T-helper 17 cell (primary cell): ENCODE data around the gene CHRDL1. TPM values are rescaled to one million over a fixed set of nuclear protein-coding genes. Genes with fewer than 3 reads are reported as not detected.

Experiments
- ATAC-seq: fragments of 150-1000 bp; cut with Tn5 transposase; 2 replicates; pipeline ENCODE4 v1.10.0; 2021; ENCODE audit warnings: mild to moderate bottlenecking, moderate library complexity
- DNase-seq, 3 donors: peaks; one replicate each; pipeline versions ENCODE4 v3.0.0 to v3.0.0-alpha.2; 2020 to 2021
- H3K9me3 ChIP-seq: one replicate; pipeline ENCODE4 v1.7.0; 2013; ENCODE audit warnings: low read length, mild to moderate bottlenecking; ENCODE audit not compliant: control insufficient read depth, poor library complexity, severe bottlenecking
- H3K27ac Mint-ChIP-seq: one replicate; pipeline ENCODE4 v1.8.0; 2022; ENCODE audit warnings: mild to moderate bottlenecking, moderate library complexity, mixed read lengths
- H3K27me3 Mint-ChIP-seq: one replicate; pipeline ENCODE4 v1.8.0; 2022; ENCODE audit warnings: mixed read lengths
- H3K36me3 Mint-ChIP-seq: one replicate; pipeline ENCODE4 v1.8.0; 2022; ENCODE audit warnings: low read depth, mixed read lengths
- H3K4me1 Mint-ChIP-seq: one replicate; pipeline ENCODE4 v1.8.0; 2022; ENCODE audit warnings: mild to moderate bottlenecking, mixed read lengths
- H3K4me3 Mint-ChIP-seq: one replicate; pipeline ENCODE4 v1.8.0; 2022; ENCODE audit warnings: mild to moderate bottlenecking, moderate library complexity, mixed read lengths
- total RNA-seq, 4 donors: library from RNA in 2 of 4; stranded (reverse) in 2 of 4; gene quantifications; one replicate each; pipeline ENCODE4 v1.2.3 and lab custom pipeline; 2022 to 2026

Gene CHRDL1
- total RNA-seq, 2 donors from 2014 or later, result not detected

DNA sequence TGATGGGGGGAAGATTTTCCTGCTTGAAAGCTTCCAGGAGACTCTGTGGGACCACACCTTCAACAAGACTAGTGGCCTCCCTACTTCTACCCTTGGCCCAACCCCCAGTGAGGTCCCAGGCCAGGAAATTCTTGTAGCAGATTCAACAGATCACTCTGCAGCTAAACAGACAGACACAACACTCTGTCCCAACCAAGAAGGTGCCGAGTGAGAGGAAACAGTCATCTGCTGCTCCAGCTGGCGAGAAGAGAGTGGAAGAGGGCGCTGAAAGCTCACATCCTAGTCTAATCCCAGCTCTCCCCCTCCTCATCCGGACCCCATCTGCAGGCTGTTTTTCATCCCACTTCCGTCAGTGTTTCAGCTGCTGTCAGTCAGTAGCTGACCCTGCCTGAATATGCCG, 63.4 kb downstream of the CHRDL1 start:
- Mint-ChIP-seq H3K27ac (no peak overlapping the region), H3K36me3 (no peaks in the 10 kb centered on the region), H3K27me3 (no peaks in the 10 kb centered on the region), H3K4me1 (no peaks in the 10 kb centered on the region), H3K4me3 (no peak overlapping the region)
- ATAC-seq, result no peak
- DNase-seq, result no peak
- H3K9me3 ChIP-seq, result no peaks in the 10 kb centered on the region

DNA sequence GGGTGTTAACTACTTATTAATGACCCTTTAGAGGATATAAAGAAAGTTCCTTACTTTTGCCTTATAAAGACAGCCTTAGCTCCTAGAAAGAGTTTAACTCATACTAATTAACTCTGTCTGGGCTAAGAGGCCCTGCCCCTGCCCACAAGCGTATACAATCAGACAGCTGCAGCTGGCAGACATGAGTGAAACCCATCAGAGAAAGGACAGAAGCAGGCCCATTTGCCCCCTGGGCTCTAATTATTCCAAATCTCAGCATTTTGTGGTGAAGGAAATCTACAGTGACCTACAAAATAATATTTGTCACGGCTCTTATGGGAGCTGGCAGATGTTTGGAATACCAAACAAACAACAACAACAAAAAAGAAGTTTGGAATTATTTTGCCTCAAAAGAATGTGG, 71.8 kb downstream of the CHRDL1 start:
- Mint-ChIP-seq H3K27me3 (no peaks in the 10 kb centered on the region), H3K27ac (no peak overlapping the region), H3K4me3 (no peak overlapping the region), H3K4me1 (no peaks in the 10 kb centered on the region), H3K36me3 (no peaks in the 10 kb centered on the region)
- ATAC-seq (no peak), DNase-seq (no peak)
- H3K9me3 ChIP-seq, result no peaks in the 10 kb centered on the region

DNA sequence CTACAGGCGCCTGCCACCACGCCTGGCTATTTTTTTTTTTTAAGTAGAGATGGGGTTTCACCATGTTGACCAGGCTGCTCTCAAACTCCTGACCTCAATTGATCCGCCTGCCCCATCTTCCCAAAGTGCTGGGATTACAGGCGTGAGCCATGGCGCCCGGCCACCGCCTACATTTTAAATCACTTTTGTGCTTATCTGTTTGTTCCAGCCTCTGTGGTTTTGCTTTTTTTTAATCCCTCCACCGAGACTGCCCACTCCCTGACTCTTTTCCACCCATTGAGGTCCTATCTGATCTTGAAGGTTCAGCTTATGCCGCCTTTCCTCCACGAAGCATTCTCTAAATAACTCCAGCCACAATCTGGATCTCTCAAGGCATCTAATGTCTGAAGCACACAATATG, 73.5 kb downstream of the CHRDL1 start:
- ATAC-seq, result no peak
- H3K27me3 Mint-ChIP-seq, result no peaks in the 10 kb centered on the region
- no peak for DNase-seq

DNA sequence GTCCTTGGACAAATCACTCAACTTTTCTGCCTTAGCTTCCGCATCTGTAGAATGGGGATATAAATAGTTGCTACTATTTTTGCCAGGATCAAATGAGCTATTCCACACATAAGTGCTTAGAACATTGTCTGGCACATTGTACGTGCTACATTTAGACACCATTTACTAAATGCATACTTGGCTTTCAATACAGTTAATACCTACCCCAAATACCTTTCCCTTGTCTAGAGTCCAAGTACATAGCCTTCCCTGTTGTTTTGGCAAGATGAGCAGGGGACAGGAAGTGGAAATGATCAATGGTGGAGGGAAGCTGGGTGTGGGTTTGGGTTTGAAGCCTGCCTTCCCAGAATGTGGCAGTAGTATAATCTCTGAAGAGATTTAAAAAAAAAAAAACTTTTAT, 82.0 kb downstream of the CHRDL1 start:
- H3K4me1 Mint-ChIP-seq, result no peaks in the 10 kb centered on the region
- ATAC-seq, result no peak
- no peak overlapping the region for H3K27ac Mint-ChIP-seq
- no peak for DNase-seq
- no peaks in the 10 kb centered on the region for H3K27me3 Mint-ChIP-seq
- H3K4me3 Mint-ChIP-seq, result no peak overlapping the region
- H3K9me3 ChIP-seq, result no peaks in the 10 kb centered on the region
- no peaks in the 10 kb centered on the region for H3K36me3 Mint-ChIP-seq

More for the DNA sequence above, 73.5 kb downstream of the CHRDL1 start:
- H3K9me3 ChIP-seq, result no peaks in the 10 kb centered on the region
- H3K4me3 Mint-ChIP-seq, result no peak overlapping the region
- no peaks in the 10 kb centered on the region for H3K4me1 Mint-ChIP-seq
- H3K27ac Mint-ChIP-seq, result no peak overlapping the region
- H3K36me3 Mint-ChIP-seq, result no peaks in the 10 kb centered on the region

DNA sequence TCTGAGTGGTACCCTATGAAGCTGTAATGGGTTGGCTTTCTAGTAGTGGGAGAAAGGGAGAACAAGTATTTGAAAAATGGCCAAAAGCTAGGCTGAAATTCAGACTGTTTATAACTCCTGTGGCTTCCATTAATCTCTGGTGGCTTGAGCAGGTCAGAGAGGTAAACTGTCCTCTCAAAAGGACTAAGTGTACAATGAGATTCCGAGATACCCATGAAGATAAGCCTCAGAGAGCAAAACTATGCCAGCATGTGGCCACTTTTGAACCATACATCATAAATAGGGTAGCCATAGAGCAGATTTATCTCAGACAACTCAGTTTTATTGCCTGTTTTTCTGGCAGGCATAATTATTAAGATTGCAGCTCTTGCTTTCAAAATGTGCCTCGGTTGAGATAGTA, 89.2 kb downstream of the CHRDL1 start:
- no peaks in the 10 kb centered on the region for H3K9me3 ChIP-seq
- H3K36me3 Mint-ChIP-seq, result no peaks in the 10 kb centered on the region
- peaks cover 10% of the 10 kb centered on the region for H3K27me3 Mint-ChIP-seq
- no peaks in the 10 kb centered on the region for H3K4me1 Mint-ChIP-seq
- DNase-seq (no peak), ATAC-seq (no peak)
- H3K4me3 Mint-ChIP-seq, result no peak overlapping the region
- H3K27ac Mint-ChIP-seq, result no peak overlapping the region

DNA sequence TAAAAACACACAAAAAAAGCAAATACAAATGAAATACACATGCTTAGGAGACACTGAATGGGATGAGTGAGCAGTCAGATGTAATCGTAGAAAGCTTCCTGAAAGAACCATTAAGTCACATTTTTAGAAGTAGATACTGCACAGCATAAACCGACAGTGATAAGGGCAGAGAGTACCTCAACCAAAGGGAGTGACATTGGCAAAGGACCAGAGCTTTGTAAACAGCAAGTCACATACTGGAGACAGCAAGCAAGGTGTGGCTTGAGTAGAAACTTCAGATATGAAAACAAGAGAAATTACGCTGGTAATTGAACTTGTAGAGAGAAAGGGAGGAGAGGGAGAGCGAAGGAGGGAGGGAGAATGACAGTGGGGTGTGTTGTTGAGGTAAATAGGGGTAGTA, 92.0 kb downstream of the CHRDL1 start:
- Mint-ChIP-seq H3K4me3 (no peak overlapping the region), H3K4me1 (no peaks in the 10 kb centered on the region), H3K36me3 (no peaks in the 10 kb centered on the region), H3K27me3 (peaks cover 10% of the 10 kb centered on the region), H3K27ac (no peak overlapping the region)
- DNase-seq, result no peak
- H3K9me3 ChIP-seq, result no peaks in the 10 kb centered on the region
- no peak for ATAC-seq

DNA sequence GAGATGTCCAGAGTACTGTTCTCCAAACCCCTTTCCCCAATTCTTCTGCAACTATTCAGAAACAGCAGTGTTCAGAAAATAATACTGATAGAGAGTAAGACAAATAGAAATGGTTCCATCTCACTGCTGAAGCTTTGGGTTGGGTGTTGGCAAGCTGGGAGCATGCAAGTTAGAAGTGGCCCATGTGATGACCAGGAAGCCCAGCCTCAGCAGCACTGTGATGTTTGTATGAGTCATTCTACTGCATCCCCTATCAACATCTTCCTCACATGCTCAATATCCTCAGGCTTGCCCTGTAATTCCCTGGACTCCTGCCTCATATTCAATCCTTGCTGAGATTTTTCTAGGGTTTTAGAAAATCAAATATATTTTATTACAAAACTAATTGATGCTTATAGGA, 96.5 kb downstream of the CHRDL1 start:
- ATAC-seq (no peak), DNase-seq (no peak)
- Mint-ChIP-seq H3K27me3 (peaks cover 10% of the 10 kb centered on the region), H3K27ac (no peak overlapping the region), H3K4me1 (no peaks in the 10 kb centered on the region), H3K36me3 (no peaks in the 10 kb centered on the region), H3K4me3 (no peak overlapping the region)
- H3K9me3 ChIP-seq, result no peaks in the 10 kb centered on the region

DNA sequence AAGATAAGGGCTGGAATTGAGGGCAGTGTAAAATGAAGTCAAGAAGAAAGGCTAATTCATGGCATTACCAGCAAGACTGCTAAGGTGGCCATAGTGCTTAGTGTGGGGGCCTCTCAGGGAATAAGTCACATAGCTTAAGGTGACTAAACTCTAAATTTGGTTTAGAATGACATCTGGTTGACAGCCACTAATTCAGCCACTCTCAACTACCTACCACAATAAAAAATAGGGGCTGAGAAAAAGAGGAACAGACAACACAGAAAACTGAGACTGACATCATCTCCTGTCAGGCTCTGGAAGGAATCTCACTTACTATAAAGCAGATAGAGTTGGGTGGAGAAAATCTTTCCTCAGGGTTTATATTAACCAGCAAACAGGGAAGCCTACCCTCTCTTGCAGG, 96.9 kb downstream of the CHRDL1 start:
- H3K4me1 Mint-ChIP-seq, result no peaks in the 10 kb centered on the region
- H3K27ac Mint-ChIP-seq, result no peak overlapping the region
- no peaks in the 10 kb centered on the region for H3K9me3 ChIP-seq
- no peak for ATAC-seq
- H3K36me3 Mint-ChIP-seq, result no peaks in the 10 kb centered on the region
- no peak overlapping the region for H3K4me3 Mint-ChIP-seq
- DNase-seq, result no peak
- peaks cover 9% of the 10 kb centered on the region for H3K27me3 Mint-ChIP-seq

DNA sequence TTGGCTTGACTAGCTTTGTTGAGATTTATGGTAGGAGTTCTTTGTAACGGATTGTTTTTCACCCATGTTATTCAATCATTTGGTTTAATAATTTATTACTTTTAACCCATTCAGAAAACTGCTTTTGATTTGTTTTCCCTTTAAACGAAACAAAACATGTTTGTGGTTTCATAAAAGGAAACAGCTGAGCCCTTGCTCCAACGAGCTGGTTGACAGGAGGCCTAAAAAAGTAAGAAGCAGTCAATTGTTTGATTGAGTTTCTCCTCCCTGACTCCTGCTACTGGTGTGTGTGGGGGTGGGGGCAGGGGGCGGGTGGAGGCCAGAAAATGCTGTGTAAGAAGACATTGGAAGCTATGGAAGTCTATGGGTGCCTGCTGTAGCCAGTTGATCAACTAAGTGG, 102.8 kb downstream of the CHRDL1 start:
- H3K4me3 Mint-ChIP-seq, result no peak overlapping the region
- DNase-seq (no peak), ATAC-seq (no peak)
- H3K9me3 ChIP-seq, result no peaks in the 10 kb centered on the region
- H3K36me3 Mint-ChIP-seq, result no peaks in the 10 kb centered on the region
- H3K27ac Mint-ChIP-seq, result no peak overlapping the region
- H3K4me1 Mint-ChIP-seq, result no peaks in the 10 kb centered on the region
- H3K27me3 Mint-ChIP-seq, result no peaks in the 10 kb centered on the region

DNA sequence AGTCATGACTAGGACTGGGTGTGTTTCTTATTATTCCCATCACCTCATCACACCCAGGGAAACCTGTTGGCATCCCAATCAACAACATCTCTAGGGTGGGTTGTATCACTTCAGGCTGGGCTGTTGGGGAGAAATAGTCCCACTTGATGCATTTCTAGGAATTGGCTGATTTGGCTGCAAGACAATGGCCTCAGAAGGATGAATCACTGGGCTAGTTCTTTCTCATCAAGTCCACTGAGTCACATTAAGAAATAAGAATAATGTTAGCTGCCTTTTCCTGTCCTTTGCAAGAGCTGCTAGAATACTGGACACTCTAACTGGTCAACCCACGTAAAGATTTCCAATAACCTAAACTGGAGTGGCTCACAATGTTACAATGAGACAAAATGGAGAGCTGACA, 104.2 kb downstream of the CHRDL1 start:
- no peaks in the 10 kb centered on the region for H3K9me3 ChIP-seq
- DNase-seq, result no peak
- H3K27me3 Mint-ChIP-seq, result no peaks in the 10 kb centered on the region
- H3K4me3 Mint-ChIP-seq, result no peak overlapping the region
- no peaks in the 10 kb centered on the region for H3K36me3 Mint-ChIP-seq
- no peak for ATAC-seq
- no peak overlapping the region for H3K27ac Mint-ChIP-seq
- H3K4me1 Mint-ChIP-seq, result no peaks in the 10 kb centered on the region

DNA sequence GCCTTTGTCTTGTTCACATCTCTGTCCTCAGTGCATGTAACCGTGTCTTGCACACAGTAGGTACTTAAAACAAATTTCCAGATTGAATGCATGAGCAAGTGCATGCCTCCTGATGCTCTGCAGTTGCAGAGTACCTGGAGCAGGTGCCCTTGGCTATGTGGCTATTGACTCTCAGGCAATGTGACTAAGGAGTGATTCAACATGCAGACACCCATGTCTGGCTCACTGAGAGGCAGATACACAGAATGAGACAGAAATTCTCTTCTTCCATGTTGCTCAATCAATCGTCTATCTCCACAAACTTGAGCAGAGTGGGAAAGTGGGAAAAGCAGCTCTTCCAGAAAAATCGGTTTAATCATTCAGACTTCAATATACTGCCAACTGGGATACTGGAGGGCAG, 111.0 kb downstream of the CHRDL1 start:
- no peaks in the 10 kb centered on the region for H3K4me1 Mint-ChIP-seq
- ATAC-seq, result no peak
- no peak for DNase-seq
- no peaks in the 10 kb centered on the region for H3K9me3 ChIP-seq
- H3K4me3 Mint-ChIP-seq, result no peak overlapping the region
- no peak overlapping the region for H3K27ac Mint-ChIP-seq
- H3K36me3 Mint-ChIP-seq, result no peaks in the 10 kb centered on the region
- H3K27me3 Mint-ChIP-seq, result no peaks in the 10 kb centered on the region

DNA sequence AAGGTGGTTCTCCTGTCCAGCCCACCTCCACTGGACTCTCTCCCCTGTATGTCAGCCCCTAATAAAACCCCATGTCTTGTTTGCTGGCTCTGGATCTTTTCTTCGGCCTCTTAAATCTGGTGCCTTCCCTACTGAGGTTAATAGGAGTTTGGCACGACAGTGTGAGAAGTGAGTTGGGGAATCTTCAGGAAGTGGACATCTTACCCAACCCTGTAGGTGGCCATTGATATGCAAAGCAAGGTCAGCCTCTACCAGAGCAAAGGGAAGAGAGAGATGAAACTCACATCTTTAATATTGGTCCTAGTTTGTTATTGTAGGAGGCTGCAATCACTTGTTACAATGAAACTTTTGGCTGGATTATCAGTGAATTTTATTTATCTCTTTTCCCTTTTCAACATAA, 111.7 kb downstream of the CHRDL1 start:
- no peaks in the 10 kb centered on the region for H3K9me3 ChIP-seq
- Mint-ChIP-seq H3K4me3 (no peak overlapping the region), H3K27me3 (no peaks in the 10 kb centered on the region), H3K27ac (no peak overlapping the region), H3K4me1 (no peaks in the 10 kb centered on the region), H3K36me3 (no peaks in the 10 kb centered on the region)
- no peak for ATAC-seq
- DNase-seq, result no peak

DNA sequence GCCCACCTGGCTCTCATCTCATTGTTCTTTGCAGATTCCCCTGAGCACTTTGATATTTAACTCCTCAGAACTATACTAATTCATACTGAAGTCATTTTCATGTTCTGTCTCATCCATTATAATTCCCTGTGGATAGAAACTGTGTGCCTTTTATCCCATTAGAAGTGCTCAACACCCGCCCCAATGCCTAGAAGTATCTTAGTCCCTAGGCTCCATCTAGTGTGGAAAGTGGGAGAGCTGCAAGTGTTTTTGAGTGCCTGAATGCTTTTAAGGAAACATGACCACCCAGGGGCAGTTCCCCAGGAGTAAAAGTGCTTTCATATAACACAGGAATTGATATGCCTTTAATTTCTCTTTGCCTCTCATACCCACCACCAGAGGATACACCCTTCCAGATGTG, 117.0 kb downstream of the CHRDL1 start:
- H3K4me3 Mint-ChIP-seq, result no peak overlapping the region

DNA sequence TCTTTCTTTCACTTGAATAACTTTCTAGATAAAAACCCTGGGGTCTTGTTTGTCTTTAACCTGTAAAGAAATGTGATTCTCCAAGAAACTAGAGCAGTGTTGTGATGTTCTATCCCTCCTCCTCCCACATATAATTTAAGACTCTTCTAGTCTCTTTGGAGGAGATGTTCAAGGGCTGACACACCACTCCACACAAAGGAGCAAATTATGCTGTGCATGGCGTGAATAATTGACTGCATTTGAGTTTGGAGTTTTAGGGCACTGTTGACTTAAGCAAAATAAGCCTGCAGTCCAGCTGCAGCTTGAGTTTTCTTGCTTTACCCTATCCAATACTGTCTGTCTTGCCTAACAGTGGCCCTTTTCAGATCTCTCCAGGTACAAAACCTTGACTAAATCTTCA, 119.7 kb downstream of the CHRDL1 start:
- Mint-ChIP-seq H3K27ac (no peak overlapping the region), H3K4me1 (no peaks in the 10 kb centered on the region), H3K27me3 (no peaks in the 10 kb centered on the region), H3K4me3 (no peak overlapping the region), H3K36me3 (no peaks in the 10 kb centered on the region)
- H3K9me3 ChIP-seq, result no peaks in the 10 kb centered on the region
- DNase-seq (no peak), ATAC-seq (no peak)

More for the DNA sequence above, 117.0 kb downstream of the CHRDL1 start:
- H3K9me3 ChIP-seq, result no peaks in the 10 kb centered on the region
- no peak for DNase-seq
- Mint-ChIP-seq H3K27ac (no peak overlapping the region), H3K27me3 (no peaks in the 10 kb centered on the region), H3K36me3 (no peaks in the 10 kb centered on the region), H3K4me1 (no peaks in the 10 kb centered on the region)
- no peak for ATAC-seq
